Nephron (organoid): Measurements from ENCODE around the gene PRTFDC1.

Experiments used
- H3K27ac Mint-ChIP-seq, 3 experiments: 2 replicates each; pipeline ENCODE4 v1.8.0; 2020; ENCODE audit warnings: mixed read lengths in 3 of 3, mild to moderate bottlenecking in 2 of 3, moderate library complexity in 1 of 3
- H3K27me3 Mint-ChIP-seq: 2 replicates; pipeline ENCODE4 v1.8.0; 2021; ENCODE audit warnings: low read depth, mild to moderate bottlenecking, moderate library complexity, mixed read lengths
- H3K36me3 Mint-ChIP-seq: 2 replicates; pipeline ENCODE4 v1.8.0; 2020; ENCODE audit warnings: low read depth, mixed read lengths
- H3K4me1 Mint-ChIP-seq: 2 replicates; pipeline ENCODE4 v1.8.0; 2020; ENCODE audit warnings: mixed read lengths
- H3K4me3 Mint-ChIP-seq, 3 experiments: 2 replicates each; pipeline ENCODE4 v1.8.0; 2020; ENCODE audit warnings: mild to moderate bottlenecking in 3 of 3, mixed read lengths in 3 of 3, moderate library complexity in 2 of 3
- H3K9me3 Mint-ChIP-seq: 2 replicates; pipeline ENCODE4 v1.8.0; 2020; ENCODE audit warnings: mixed read lengths
- TF ChIP-seq, protein P1 (sequence below), 3 experiments: fragments of 200-600 bp; sonication (generic); IDR thresholded peaks; one replicate each; pipeline ENCODE4 v1.5.0; 2021; ENCODE audit warnings: antibody characterized with exemption in 3 of 3; ENCODE audit not compliant: unreplicated experiment in 3 of 3

The PRTFDC1 gene

DNA sequence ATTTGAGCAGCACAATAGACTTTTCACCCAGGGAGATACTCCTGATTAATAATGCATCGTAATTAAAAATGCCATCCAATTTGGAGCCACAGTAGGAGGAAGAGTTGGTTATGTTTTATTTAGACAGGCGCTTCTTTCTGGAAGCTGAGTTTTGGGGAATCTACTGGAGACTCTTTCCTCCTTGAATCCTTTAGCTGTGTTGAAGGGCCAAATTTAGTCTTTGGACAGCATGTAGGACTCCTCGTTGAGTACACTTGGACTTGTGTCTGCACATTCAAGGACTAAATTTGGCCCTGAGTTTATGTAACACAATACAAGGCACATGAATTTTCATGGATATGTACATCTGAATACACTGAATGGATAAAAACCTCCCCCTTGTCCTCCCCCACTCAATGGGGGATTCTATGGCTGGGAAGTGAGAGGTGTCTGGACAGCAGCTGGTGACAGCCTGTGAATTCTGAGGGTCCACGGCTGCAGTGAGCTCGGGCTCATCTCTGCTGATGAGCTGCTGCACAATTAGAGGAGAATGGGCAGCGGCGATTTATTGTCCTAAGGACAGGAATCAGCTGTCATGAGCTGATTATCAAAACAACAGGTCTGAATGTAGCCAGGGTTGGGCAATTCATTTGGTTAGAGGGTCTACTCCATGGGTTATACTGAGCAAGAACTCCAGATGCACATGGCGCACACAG is 95.2 kb downstream of the PRTFDC1 start:
- Mint-ChIP-seq H3K9me3 (no peaks in the 10 kb centered on the region), H3K27ac (no peak overlapping the region), H3K4me3 (no peak overlapping the region), H3K36me3 (peaks cover 4% of the 10 kb centered on the region), H3K4me1 (no peaks in the 10 kb centered on the region), H3K27me3 (no peaks in the 10 kb centered on the region)
- TF ChIP-seq, protein P1, sequence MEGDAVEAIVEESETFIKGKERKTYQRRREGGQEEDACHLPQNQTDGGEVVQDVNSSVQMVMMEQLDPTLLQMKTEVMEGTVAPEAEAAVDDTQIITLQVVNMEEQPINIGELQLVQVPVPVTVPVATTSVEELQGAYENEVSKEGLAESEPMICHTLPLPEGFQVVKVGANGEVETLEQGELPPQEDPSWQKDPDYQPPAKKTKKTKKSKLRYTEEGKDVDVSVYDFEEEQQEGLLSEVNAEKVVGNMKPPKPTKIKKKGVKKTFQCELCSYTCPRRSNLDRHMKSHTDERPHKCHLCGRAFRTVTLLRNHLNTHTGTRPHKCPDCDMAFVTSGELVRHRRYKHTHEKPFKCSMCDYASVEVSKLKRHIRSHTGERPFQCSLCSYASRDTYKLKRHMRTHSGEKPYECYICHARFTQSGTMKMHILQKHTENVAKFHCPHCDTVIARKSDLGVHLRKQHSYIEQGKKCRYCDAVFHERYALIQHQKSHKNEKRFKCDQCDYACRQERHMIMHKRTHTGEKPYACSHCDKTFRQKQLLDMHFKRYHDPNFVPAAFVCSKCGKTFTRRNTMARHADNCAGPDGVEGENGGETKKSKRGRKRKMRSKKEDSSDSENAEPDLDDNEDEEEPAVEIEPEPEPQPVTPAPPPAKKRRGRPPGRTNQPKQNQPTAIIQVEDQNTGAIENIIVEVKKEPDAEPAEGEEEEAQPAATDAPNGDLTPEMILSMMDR (IDR thresholded peaks at IDR 0.05; ENCODE audit: unreplicated experiment in 3 of 3): no peak

GRCh38 chr10:24854256-24854655 is 98.2 kb downstream of the PRTFDC1 start:
- Mint-ChIP-seq H3K27me3 (peaks cover 3% of the 10 kb centered on the region), H3K4me3 (no peak overlapping the region), H3K4me1 (peaks cover 6% of the 10 kb centered on the region), H3K9me3 (no peaks in the 10 kb centered on the region), H3K27ac (no peak overlapping the region), H3K36me3 (peaks cover 9% of the 10 kb centered on the region)
- TF ChIP-seq, protein P1 (IDR thresholded peaks at IDR 0.05; ENCODE audit: unreplicated experiment in 3 of 3): no peak

DNA sequence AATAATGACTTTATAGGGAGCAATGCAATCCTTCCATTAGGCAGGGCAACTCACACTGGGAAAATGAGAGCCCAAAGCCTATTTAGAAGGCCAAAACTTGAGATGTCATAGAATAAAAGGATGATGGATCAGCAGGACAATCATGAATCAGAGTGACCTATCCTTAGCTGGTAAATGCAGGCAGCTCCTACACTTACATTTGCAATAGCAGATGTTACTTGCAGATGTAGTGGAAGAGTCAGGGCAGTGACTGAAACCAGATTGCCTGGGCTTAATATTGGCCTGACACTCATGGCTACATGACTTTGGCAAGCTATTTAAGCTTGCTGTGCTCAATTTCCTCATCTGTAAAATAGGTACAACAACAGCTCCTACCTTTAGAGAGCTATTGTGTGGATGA is 98.7 kb downstream of the PRTFDC1 start:
- no peak overlapping the region for H3K27ac Mint-ChIP-seq
- TF ChIP-seq, protein P1 (IDR thresholded peaks at IDR 0.05; ENCODE audit: unreplicated experiment in 3 of 3): no peak
- no peak overlapping the region for H3K4me3 Mint-ChIP-seq
- H3K4me1 Mint-ChIP-seq: peaks cover 6% of the 10 kb centered on the region
- peaks cover 9% of the 10 kb centered on the region for H3K36me3 Mint-ChIP-seq
- H3K9me3 Mint-ChIP-seq: no peaks in the 10 kb centered on the region
- peaks cover 3% of the 10 kb centered on the region for H3K27me3 Mint-ChIP-seq

DNA sequence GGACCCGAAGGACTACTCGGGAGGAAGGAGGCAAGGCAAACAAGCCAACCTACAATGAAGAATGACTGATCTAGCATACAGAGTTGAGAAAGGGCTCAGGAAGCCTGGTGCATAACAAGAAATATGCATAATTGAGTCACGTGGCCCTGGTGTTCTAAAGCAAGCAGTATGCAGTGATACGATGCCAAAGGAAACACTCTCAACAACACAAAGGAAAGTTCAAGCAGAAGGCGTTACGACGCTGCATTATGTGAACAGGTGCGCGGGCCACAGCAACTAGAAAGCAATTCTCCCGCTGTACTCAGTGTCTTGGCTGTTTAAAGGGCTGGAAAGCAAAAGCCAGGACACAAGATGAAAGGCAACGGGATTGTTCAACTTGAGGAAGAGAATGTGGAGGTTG is 100.8 kb downstream of the PRTFDC1 start:
- Mint-ChIP-seq H3K4me1 (peaks cover 12% of the 10 kb centered on the region), H3K27me3 (peaks cover 3% of the 10 kb centered on the region), H3K9me3 (no peaks in the 10 kb centered on the region), H3K27ac (no peak overlapping the region), H3K4me3 (no peak overlapping the region), H3K36me3 (peaks cover 5% of the 10 kb centered on the region)
- TF ChIP-seq, protein P1 (IDR thresholded peaks at IDR 0.05; ENCODE audit: unreplicated experiment in 3 of 3): no peak

- H3K9me3 Mint-ChIP-seq: no peaks in the 10 kb centered on the region
- H3K4me3 Mint-ChIP-seq: no peak overlapping the region
- peaks cover 8% of the 10 kb centered on the region for H3K36me3 Mint-ChIP-seq
- H3K27ac Mint-ChIP-seq: no peak overlapping the region
- H3K4me1 Mint-ChIP-seq: peaks cover 12% of the 10 kb centered on the region
- peaks cover 3% of the 10 kb centered on the region for H3K27me3 Mint-ChIP-seq
- TF ChIP-seq, protein P1 (IDR thresholded peaks at IDR 0.05; ENCODE audit: unreplicated experiment in 3 of 3): no peak
Observed at GRCh38 chr10:24850727-24851296, 101.6 kb downstream of the PRTFDC1 start.
